H1 (cell line): ENCODE results near the gene ATP6AP1. TPM values are rescaled to one million over a fixed set of nuclear protein-coding genes. Genes with fewer than 3 reads are reported as not detected.
A peak's percentile ranks its signal among the peaks of the same experiment; 100 is the strongest.

Source experiments
- BRCA1 ChIP-seq: IDR thresholded peaks from 2 replicates; pipeline ENCODE4 v1.6.1; 2012; ENCODE audit warnings: low read depth, low read length, improper control_type of control experiment
- CBX8 ChIP-seq: fragments of 300-800, 300-1000 bp; sonication (generic); IDR thresholded peaks from 2 replicates; pipeline ENCODE4 v1.7.1; 2016; ENCODE audit warnings: low read depth, low read length, borderline replicate concordance
- CHD1 ChIP-seq: IDR thresholded peaks from 2 replicates; pipeline ENCODE4 v1.6.1; 2012; ENCODE audit warnings: low read depth, low read length, improper control_type of control experiment
- CHD2 ChIP-seq: IDR thresholded peaks from 2 replicates; pipeline ENCODE4 v1.6.1; 2012; ENCODE audit warnings: low read length, improper control_type of control experiment
- GABPA ChIP-seq: IDR thresholded peaks from 2 replicates; pipeline ENCODE4 v1.6.1; 2011; ENCODE audit warnings: mild to moderate bottlenecking, low read length, moderate library complexity, borderline replicate concordance; ENCODE audit not compliant: insufficient read depth
- GTF2F1 ChIP-seq: IDR thresholded peaks from 2 replicates; pipeline ENCODE4 v1.6.1; 2012; ENCODE audit warnings: low read depth, low read length, improper control_type of control experiment, borderline replicate concordance
- POLR2A ChIP-seq, 2 experiments: IDR thresholded peaks; 1 replicate in 1 of 2; 2 replicates in 1 of 2; pipeline ENCODE4 v1.6.1; 2011; ENCODE audit warnings: low read depth in 2 of 2, low read length in 2 of 2, mild to moderate bottlenecking in 2 of 2; ENCODE audit errors: control extremely low read depth in 1 of 2
- POLR2AphosphoS5 ChIP-seq: IDR thresholded peaks from 2 replicates; pipeline ENCODE4 v1.6.1; 2011; ENCODE audit warnings: low read depth, low read length
- RXRA ChIP-seq: IDR thresholded peaks from 2 replicates; pipeline ENCODE4 v1.6.1; 2011; ENCODE audit warnings: low read depth, mild to moderate bottlenecking, low read length, moderate library complexity; ENCODE audit not compliant: insufficient read depth
- SP1 ChIP-seq: IDR thresholded peaks from 2 replicates; pipeline ENCODE4 v1.6.1; 2011; ENCODE audit warnings: low read depth, low read length
- SRF ChIP-seq: IDR thresholded peaks from 2 replicates; pipeline ENCODE4 v1.6.1; 2011; ENCODE audit warnings: mild to moderate bottlenecking, low read depth, low read length, moderate library complexity
- TAF1 ChIP-seq: IDR thresholded peaks from 2 replicates; pipeline ENCODE4 v1.6.1; 2011; ENCODE audit warnings: mild to moderate bottlenecking, low read depth, low read length
- TAF7 ChIP-seq: optimal IDR thresholded peaks from 2 replicates; pipeline ENCODE3; 2011; ENCODE audit warnings: low read depth, mild to moderate bottlenecking, inconsistent platforms, low read length, moderate library complexity, borderline replicate concordance
- YY1 ChIP-seq: IDR thresholded peaks from 2 replicates; pipeline ENCODE4 v1.6.1; 2011; ENCODE audit warnings: low read depth, mild to moderate bottlenecking, low read length
- polyA plus RNA-seq, 7 experiments: library from polyadenylated mRNA; depleted of rRNA in 3 of 7; stranded (reverse) in 5 of 7; unstranded in 2 of 7; fragments of >200 nt in 5 of 7; fragments of 200-250 nt in 2 of 7; gene quantifications; 1 replicate in 5 of 7; 2 replicates in 1 of 7; 4 replicates in 1 of 7; pipeline versions ENCODE4 v1.2.1 to v1.2.3, GENCODE V29; 2011 to 2013; ENCODE audit warnings: missing spikeins in 2 of 7, mixed read lengths in 2 of 7
- total RNA-seq: library from RNA; stranded (reverse); fragmentation: NEBNext Ultra II Directional; extraction: Animal tissue kit (Norgen Biotek cat#: 25700); gene quantifications from 2 replicates; pipeline ENCODE4 v1.2.1, GENCODE V29; 2021
- TF ChIP-seq, protein P1 (sequence below): IDR thresholded peaks from 2 replicates; pipeline ENCODE4 v1.6.1; 2012; ENCODE audit warnings: inconsistent platforms
- TF ChIP-seq, protein P2 (sequence below): IDR thresholded peaks from 2 replicates; pipeline ENCODE4 v1.6.1; 2012; ENCODE audit warnings: inconsistent platforms
- TF ChIP-seq, protein P3 (sequence below): IDR thresholded peaks from 2 replicates; pipeline ENCODE4 v1.6.1; 2012; ENCODE audit warnings: low read length, inconsistent platforms

ATP6AP1 gene
- total and polyA plus RNA-seq, 2 of the 8 experiments (the other 6 are each of a cell fraction or from before 2014, with no cell fraction given), result 44.6 to 80.8 TPM

DNA sequence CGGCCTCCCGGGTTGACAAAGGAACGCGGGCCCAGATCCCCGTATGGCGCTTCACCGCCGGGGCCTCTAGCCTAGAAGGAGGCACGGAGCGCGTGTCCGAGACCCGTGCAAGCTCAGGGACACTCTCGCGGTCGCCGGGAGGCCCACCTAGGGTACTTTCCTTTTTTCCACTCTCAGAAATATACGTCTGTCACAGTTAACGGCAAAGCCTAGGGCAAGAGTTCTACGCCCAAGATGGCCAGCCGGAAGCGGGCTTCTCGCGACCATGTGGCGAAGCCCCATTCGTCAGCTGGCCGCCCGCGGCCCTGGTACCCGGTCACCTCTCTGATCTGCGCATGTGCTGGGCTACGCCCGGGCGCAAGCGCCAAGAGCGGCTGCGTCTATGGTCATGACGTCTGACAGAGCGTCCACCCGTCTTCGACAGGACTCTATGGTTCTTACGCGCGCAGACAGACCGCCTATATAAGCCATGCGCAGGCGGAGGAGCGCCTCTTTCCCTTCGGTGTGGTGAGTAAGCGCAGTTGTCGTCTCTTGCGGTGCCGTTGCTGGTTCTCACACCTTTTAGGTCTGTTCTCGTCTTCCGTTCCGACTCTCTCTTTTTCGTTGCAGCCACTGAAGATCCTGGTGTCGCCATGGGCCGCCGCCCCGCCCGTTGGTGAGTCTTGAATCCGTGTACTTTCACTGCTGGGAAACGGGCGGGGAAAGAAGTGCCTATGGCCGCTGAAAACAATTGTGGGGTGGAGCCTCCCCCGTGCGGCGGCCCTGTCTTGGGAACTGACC lies 30.4 kb upstream of the ATP6AP1 start, which contains the start of gene RPL10 (continued):
- TF ChIP-seq, protein P1, sequence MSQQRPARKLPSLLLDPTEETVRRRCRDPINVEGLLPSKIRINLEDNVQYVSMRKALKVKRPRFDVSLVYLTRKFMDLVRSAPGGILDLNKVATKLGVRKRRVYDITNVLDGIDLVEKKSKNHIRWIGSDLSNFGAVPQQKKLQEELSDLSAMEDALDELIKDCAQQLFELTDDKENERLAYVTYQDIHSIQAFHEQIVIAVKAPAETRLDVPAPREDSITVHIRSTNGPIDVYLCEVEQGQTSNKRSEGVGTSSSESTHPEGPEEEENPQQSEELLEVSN, result peak; percentile 70; the same call in 1 of the 2 replicates
- TF ChIP-seq POLR2A (IDR thresholded peaks at IDR 0.05; ENCODE audit: control extremely low read depth in 1 of 2, low read depth in 2 of 2, low read length in 2 of 2) (peak in 1 of 2 experiments; percentile 99; a peak in 2 of 3 replicates), CBX8 (no peak), GABPA (no peak), CHD2 (0 out of 2 replicates have a peak, but pooled peaks have one; percentile 48), SRF (peak; percentile 80), GTF2F1 (peak; percentile 95), POLR2AphosphoS5 (peak; percentile 100), SP1 (0 out of 2 replicates have a peak, but pooled peaks have one; percentile 55), CHD1 (no peak; the same call in 1 of the 2 replicates), BRCA1 (no peak), TAF1 (peak; percentile 100), TAF7 (peak; percentile 96), YY1 (peak; percentile 87), RXRA (no peak)
- TF ChIP-seq, protein P2, sequence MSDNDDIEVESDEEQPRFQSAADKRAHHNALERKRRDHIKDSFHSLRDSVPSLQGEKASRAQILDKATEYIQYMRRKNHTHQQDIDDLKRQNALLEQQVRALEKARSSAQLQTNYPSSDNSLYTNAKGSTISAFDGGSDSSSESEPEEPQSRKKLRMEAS, result peak; percentile 85
- TF ChIP-seq, protein P3, sequence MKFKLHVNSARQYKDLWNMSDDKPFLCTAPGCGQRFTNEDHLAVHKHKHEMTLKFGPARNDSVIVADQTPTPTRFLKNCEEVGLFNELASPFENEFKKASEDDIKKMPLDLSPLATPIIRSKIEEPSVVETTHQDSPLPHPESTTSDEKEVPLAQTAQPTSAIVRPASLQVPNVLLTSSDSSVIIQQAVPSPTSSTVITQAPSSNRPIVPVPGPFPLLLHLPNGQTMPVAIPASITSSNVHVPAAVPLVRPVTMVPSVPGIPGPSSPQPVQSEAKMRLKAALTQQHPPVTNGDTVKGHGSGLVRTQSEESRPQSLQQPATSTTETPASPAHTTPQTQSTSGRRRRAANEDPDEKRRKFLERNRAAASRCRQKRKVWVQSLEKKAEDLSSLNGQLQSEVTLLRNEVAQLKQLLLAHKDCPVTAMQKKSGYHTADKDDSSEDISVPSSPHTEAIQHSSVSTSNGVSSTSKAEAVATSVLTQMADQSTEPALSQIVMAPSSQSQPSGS, result peak; percentile 76; the same call in 1 of the 2 replicates
